Kidney glomerular epithelial cell (primary cell): Measurements from ENCODE around the gene MRGPRX3.
"Not testable (repeated sequence)": the region's sequence is repeated elsewhere in the genome, so short reads cannot be mapped to it uniquely, and the experiment has no call there.

Experiments
- DNase-seq: peaks from one replicate; lab custom pipeline; 2025; lab: John Stamatoyannopoulos, UW

The MRGPRX3 gene

DNA sequence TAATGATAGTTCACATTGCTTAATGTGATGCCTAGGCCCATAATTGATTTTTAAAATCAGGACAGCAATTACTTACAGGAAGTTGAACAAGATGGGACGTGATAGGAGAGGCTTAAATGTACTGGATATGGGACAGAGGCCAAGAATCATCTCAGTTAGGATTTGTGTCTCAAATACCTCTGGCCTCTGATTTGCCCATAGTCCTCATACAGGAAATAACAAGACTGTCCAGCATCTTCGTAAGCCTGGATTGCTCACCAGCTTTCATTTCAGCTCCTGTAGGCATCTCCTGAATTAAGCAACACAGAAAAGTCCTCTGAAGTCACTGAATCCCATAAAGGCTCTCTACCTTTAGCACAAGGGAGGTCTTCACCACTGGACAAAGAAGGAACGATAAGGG is at the start of gene MRGPRX3:
MRGPRX3 (plus strand) TSS at position 231 of the 400 bp plus-strand sequence. CDS start 4,632 bp downstream, outside the sequence.
- no peak for DNase-seq

DNA sequence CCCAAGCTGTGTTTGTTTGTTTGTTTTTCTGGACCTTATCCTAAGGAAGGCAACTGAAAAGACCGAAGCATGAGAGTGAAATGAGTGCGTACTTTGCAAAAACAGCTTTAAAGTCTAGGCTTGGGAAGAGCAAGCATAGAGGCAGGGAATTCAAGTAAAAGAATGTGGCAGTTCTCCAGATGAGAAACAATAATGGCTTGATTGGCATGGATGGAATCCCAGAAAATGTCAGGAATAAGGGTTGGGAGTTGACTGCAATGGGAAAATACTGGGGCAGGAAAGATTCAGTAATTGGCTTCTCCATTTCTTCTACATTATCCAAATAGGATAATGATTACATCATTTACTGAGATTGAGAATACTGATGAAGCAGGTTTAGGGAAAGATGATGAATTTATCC is 44.0 kb upstream of the MRGPRX3 start:
- DNase-seq = no peak

- no peak for DNase-seq
Measured at GRCh38 chr11:18088966-18089365, 43.4 kb upstream of the MRGPRX3 start.

DNA sequence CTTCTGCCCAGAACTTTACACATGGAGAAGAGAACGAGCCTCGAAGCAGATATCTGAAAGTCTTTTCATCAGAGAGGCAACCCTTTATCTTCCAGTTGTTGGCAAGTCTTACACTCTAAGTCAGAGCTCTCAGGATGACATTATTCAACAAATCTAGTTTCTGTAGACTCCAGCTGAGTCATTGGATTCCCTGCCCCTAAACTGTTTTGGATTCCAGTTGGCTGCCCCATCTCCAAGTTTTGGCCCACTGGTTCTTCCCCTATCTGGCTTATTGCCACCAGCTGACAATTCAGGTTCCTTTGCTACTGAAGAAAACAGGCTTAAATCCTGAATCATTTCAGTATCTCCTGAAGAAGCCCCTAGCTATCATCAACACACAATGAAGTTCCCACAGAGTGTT is 40.6 kb upstream of the MRGPRX3 start:
- DNase-seq = no peak

DNA sequence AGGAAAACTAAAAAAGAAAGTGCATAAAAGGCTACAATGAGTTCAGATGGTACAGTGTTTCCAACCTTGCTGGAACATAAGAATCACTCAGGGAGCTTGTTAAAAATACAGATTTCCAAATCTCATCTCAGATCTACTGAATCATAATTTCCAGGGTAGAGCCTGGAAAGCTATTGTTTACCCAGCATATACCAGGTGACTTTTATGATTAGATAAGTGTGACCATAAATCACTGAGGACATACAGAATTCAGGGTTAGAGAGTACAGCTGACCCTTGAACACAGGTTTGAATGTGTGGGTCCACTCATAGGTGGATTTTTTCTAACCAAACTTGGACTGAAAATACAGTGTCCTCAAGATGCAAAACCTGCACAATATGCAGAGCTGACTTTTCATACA is 38.4 kb upstream of the MRGPRX3 start:
- no peak for DNase-seq

- DNase-seq = no peak
Measured at GRCh38 chr11:18100926-18101656, 31.3 kb upstream of the MRGPRX3 start.

DNA sequence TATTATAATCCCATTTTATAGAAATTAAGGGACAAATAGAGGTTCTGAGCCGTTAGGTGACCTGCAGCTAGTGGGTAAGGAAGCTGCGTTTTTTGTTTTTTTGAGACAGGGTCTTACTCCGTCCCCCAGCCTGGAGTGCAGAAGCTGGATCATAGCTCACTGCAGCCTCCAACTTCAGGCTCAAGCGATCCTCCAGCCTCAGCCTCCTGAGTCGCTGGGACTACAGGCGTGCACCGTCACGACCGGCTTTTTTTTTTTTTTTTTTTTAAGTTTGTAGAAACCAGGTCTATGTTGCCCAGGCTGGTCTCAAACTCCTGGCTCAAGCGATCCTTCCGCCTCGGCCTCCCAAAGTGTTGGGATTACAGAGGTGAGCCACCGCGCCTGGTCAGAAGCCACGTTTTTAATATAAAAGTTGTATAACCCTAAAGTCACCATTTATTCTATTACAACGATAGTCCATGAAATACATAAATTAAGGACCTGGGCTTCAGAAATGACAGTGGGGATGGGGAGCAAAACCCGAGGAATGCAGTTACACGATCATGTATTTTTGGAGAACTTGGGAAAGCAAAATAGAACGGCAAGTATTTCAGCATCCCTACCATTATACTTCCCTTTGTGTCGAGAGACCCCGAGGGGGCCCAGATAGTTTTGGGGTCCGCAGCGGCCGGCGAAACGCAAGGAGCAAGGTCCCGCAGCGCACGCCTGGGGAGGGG is 27.1 kb upstream of the MRGPRX3 start:
- no peak for DNase-seq

DNA sequence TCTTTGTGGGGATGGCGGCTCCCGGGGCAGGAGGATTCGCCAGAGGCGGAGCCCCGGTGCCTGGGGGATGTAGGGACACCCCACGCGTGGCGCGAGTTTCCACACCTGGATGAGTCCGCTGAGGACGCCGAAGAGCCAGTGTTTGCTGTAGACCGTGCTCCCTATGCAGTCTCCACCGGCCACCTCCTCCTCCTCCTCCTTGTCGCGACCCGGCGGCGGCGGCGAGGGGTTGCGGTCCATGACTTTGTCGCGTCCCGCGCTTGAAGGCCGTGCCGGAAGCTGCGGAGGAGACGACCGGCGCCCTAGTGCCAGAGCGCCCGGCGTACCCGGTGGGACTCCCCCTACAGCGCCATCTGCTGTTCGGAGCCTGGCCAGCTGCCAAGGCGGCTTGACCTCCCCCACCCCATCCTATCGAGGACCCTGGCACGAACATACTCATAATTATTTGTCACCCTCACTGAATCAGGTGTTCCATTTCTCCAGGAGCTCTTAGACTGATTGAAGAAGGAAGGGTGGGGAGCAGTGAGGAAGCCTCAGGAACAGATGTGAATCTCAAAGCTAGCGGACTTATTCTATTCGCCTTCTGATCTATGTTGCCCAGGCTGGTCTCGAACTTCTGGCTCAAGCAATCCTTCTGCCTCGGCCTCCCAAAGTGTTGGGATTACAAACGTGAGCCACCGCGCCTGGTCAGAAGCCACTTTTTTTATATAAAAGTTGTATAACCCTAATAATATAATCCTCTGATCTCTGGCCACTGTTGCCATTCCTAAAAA is 26.4 kb upstream of the MRGPRX3 start, which contains the start of gene SAAL1:
SAAL1 (minus strand) TSS at position 281 of the 773 bp plus-strand sequence; CDS start at position 240, 41 bp downstream.
- peak; percentile 70 for DNase-seq

GRCh38 chr11:18106688-18107087 is 25.7 kb upstream of the MRGPRX3 start:
- no peak for DNase-seq

GRCh38 chr11:18108254-18108653 is 24.1 kb upstream of the MRGPRX3 start:
- no peak for DNase-seq

- DNase-seq = no peak
Measured at GRCh38 chr11:18111005-18111404, 21.4 kb upstream of the MRGPRX3 start.

GRCh38 chr11:18115360-18116127 is 16.8 kb upstream of the MRGPRX3 start:
- peak; percentile 64 for DNase-seq

GRCh38 chr11:18121331-18121828 is 11.0 kb upstream of the MRGPRX3 start:
- DNase-seq = not testable (repeated sequence)

- not testable (repeated sequence) for DNase-seq
Measured at GRCh38 chr11:18131115-18131514, 1.3 kb upstream of the MRGPRX3 start.

- no peak for DNase-seq
Measured at GRCh38 chr11:18135308-18135707, 2.9 kb downstream of the MRGPRX3 start.

GRCh38 chr11:18137186-18137800 is 4.9 kb downstream of the MRGPRX3 start:
- no peak for DNase-seq

- no peak for DNase-seq
Measured at GRCh38 chr11:18140145-18140544, 7.8 kb downstream of the MRGPRX3 start.

DNA sequence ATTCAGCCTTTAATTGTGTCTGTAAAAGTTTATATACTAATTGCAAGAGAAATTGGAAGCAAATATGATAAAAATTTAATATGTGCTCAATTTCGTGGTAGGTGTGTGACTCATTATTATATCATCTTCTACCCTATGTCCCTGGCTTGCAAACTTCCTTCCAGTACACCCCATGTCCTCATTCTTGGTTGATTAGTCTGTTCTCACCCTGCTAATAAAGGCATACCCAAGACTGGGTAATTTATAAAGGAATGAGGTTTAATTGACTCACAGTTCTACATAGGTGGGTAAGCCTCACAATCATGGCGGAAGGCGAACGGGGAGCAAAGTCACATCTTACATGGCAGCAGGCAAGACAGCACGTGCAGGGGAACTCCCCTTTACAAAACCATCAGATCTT is 11.9 kb downstream of the MRGPRX3 start:
- no peak for DNase-seq

DNA sequence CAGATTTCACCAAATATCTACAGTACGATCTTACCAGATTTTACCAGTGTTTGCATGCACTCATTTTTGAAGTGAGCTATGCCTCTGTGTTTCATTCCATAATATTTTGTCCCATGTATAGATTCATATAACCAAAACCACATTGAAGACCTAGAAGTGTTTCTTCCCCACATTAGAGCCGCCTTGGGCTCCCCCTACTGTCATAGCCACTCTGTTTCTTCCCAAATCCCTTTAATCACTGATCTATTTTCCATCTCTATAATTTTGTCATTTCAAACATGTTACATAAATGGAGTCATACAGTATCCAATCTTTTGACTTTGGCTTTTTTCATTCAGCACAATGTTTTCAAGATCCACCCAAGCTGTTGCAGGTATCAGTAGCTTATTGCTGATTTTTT is 12.7 kb downstream of the MRGPRX3 start:
- no peak for DNase-seq

DNA sequence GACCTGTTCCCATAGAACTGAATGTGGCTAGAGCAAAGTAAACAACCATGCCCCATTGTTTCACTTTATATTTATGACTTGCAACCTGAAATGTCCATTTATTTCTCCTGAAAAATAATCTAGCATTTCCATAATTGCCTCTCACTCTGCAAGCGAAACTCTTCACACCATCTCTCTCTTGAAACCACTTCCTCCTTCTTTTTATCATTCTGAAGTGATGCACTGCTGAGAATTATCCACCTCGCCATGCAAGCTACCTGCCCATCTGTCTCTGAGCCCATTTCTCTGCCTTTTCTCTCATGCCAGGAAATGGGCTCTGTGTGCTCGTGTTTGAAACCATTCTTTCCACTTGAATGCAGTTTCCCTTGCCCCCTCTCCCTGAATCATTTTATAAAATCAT is 13.5 kb downstream of the MRGPRX3 start:
- no peak for DNase-seq

DNA sequence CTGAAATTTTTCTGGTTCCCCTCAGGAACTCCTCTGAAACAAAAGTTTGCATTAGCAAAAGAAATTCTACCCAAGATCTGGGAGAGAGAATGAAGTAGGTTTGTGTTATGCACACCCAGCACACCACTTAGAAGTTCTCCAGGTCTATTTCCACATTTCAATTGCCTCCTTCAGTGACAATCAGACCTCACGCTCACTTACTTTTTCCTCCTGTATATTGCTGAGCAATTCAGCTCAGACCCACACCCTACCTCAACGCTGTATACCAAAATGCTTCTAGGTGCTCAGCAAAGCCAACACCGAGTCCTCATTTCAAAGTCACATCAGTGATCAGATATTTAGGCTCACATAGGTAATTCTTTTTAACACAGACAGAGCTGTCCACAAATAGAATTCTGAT is 19.2 kb downstream of the MRGPRX3 start:
- no peak for DNase-seq
